ENCODE results near the gene ABCA2. TPM values are rescaled to one million over a fixed set of nuclear protein-coding genes. Genes with fewer than 3 reads are reported as not detected.

The ABCA2 gene
- total RNA-seq, 3 donors from 2014 or later, result 17.0 to 30.6 (median 18.9) TPM

- H3K27ac ChIP-seq, result no peak overlapping the region
- H3K4me1 ChIP-seq, result no peaks in the 10 kb centered on the region
- intact Hi-C loops (cut with DNase I; ENCODE audit: low total_unique reads), result no loop called here
- H3K9me3 ChIP-seq, result no peaks in the 10 kb centered on the region
- DNase-seq (ENCODE audit: low spot score in 2 of 2), result no peak
- TF ChIP-seq, protein P1, sequence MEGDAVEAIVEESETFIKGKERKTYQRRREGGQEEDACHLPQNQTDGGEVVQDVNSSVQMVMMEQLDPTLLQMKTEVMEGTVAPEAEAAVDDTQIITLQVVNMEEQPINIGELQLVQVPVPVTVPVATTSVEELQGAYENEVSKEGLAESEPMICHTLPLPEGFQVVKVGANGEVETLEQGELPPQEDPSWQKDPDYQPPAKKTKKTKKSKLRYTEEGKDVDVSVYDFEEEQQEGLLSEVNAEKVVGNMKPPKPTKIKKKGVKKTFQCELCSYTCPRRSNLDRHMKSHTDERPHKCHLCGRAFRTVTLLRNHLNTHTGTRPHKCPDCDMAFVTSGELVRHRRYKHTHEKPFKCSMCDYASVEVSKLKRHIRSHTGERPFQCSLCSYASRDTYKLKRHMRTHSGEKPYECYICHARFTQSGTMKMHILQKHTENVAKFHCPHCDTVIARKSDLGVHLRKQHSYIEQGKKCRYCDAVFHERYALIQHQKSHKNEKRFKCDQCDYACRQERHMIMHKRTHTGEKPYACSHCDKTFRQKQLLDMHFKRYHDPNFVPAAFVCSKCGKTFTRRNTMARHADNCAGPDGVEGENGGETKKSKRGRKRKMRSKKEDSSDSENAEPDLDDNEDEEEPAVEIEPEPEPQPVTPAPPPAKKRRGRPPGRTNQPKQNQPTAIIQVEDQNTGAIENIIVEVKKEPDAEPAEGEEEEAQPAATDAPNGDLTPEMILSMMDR (IDR thresholded peaks at IDR 0.05), result no peak
- TF ChIP-seq POLR2A (IDR thresholded peaks at IDR 0.05) (no peak), POLR2AphosphoS5 (IDR thresholded peaks at IDR 0.05) (no peak)
- no peak overlapping the region for H3K4me3 ChIP-seq
- no peaks in the 10 kb centered on the region for H3K36me3 ChIP-seq
- H3K27me3 ChIP-seq, result no peaks in the 10 kb centered on the region
These were observed 14.5 kb downstream of the ABCA2 start for GRCh38 chr9:137013571-137013940.

- no peak for DNase-seq (ENCODE audit: low spot score in 2 of 2)
- no peak overlapping the region for H3K4me3 ChIP-seq
- H3K4me1 ChIP-seq, result no peaks in the 10 kb centered on the region
- no peaks in the 10 kb centered on the region for H3K36me3 ChIP-seq
- H3K27ac ChIP-seq, result no peak overlapping the region
- no peaks in the 10 kb centered on the region for H3K9me3 ChIP-seq
- no peaks in the 10 kb centered on the region for H3K27me3 ChIP-seq
- no peak for TF ChIP-seq POLR2A (IDR thresholded peaks at IDR 0.05)
- no peak for TF ChIP-seq POLR2AphosphoS5 (IDR thresholded peaks at IDR 0.05)
- TF ChIP-seq, protein P1 (IDR thresholded peaks at IDR 0.05), result no peak
- intact Hi-C loops (cut with DNase I; ENCODE audit: low total_unique reads), result loop anchor here (1.0 kb wide), 1 partner anchor 26 kb away; no protein-coding TSS in a partner anchor
These were observed 15.1 kb downstream of the ABCA2 start for GRCh38 chr9:137012694-137013570.

DNA sequence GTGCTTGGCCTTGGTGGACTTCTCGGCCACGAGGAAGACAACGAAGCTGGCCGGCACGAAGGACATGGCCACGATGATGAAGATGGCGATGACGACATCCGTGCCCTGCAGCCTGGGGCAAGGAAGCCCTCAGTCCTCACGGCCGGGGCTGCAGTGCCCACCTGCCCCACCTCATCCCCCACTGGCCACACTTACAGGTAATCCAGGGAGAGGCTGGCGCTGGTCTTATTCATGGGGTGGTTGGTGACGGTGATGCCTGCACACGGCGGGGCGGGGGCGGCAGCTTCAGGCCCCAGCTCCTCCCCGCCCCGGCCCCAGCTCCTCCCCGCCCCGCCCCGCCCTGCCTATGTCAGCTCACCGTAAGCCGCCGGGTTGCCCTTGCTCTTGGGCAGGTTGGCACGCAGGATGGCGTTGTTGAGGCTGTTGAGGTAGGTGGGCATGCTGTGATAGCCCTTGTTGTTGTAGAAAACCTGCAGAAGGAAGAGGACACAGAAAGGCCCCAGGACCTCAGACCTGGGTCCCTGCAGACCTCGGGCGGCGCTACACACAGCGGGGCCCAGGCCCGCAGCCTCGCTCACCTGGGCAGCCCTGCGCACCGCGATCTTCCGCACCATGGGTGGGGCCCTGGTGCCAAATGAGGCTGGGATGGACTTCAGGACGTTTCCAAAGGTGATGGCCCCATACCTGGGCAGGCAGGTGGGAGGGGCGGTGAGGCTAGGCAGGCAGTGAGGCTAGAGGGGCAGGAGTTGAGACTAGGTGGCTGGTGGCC, 15.9 kb downstream of the ABCA2 start:
- intact Hi-C loops (cut with DNase I; ENCODE audit: low total_unique reads), result loop anchor here (1.0 kb wide), 1 partner anchor 25 kb away; no protein-coding TSS in a partner anchor
- no peak overlapping the region for H3K27ac ChIP-seq
- H3K9me3 ChIP-seq, result no peaks in the 10 kb centered on the region
- no peaks in the 10 kb centered on the region for H3K4me1 ChIP-seq
- no peaks in the 10 kb centered on the region for H3K36me3 ChIP-seq
- TF ChIP-seq, protein P1 (IDR thresholded peaks at IDR 0.05), result no peak
- no peak for TF ChIP-seq POLR2A (IDR thresholded peaks at IDR 0.05)
- no peak for TF ChIP-seq POLR2AphosphoS5 (IDR thresholded peaks at IDR 0.05)
- no peaks in the 10 kb centered on the region for H3K27me3 ChIP-seq
- DNase-seq (ENCODE audit: low spot score in 2 of 2), result no peak
- H3K4me3 ChIP-seq, result no peak overlapping the region

GRCh38 chr9:137011156-137011555, 16.9 kb downstream of the ABCA2 start:
- H3K4me3 ChIP-seq, result no peak overlapping the region
- no peak for DNase-seq (ENCODE audit: low spot score in 2 of 2)
- H3K4me1 ChIP-seq, result no peaks in the 10 kb centered on the region
- H3K27ac ChIP-seq, result no peak overlapping the region
- H3K27me3 ChIP-seq, result no peaks in the 10 kb centered on the region
- no peak for TF ChIP-seq POLR2A (IDR thresholded peaks at IDR 0.05)
- no peak for TF ChIP-seq POLR2AphosphoS5 (IDR thresholded peaks at IDR 0.05)
- TF ChIP-seq, protein P1 (IDR thresholded peaks at IDR 0.05), result no peak
- intact Hi-C loops (cut with DNase I; ENCODE audit: low total_unique reads), result no loop called here
- no peaks in the 10 kb centered on the region for H3K9me3 ChIP-seq
- no peaks in the 10 kb centered on the region for H3K36me3 ChIP-seq

Data from breast epithelium (tissue), 4 donors.